GM23338 (cell line): ENCODE measurements around the gene CDCA5. TPM values are rescaled to one million over a fixed set of nuclear protein-coding genes. Genes with fewer than 3 reads are reported as not detected.

Experiments
- ATAC-seq: fragments of 200-7000 bp; cut with Tn5 transposase; 3 replicates; pipeline ENCODE4 v1.9.1; 2020
- DNase-seq: peaks from one replicate; pipeline ENCODE4 v3.0.0-alpha.2; 2015; ENCODE audit warnings: low spot score
- H2AFZ ChIP-seq: fragments of 200-600 bp; sonication (generic); 2 replicates; pipeline ENCODE4 v1.8.0; 2016; ENCODE audit warnings: antibody characterized with exemption, mild to moderate bottlenecking, moderate library complexity
- H3F3A ChIP-seq: fragments of 200-600 bp; sonication (generic); replicated peaks from 2 replicates; pipeline ENCODE4 v1.8.0; 2017; ENCODE audit warnings: antibody characterized with exemption, mixed run types, low read depth
- H3K27ac ChIP-seq: fragments of 200-600 bp; sonication (generic); 2 replicates; pipeline ENCODE4 v1.6.1; 2016; ENCODE audit warnings: low read depth
- H3K27me3 ChIP-seq: fragments of 200-600 bp; sonication (generic); 2 replicates; pipeline ENCODE4 v1.8.0; 2016; ENCODE audit warnings: mild to moderate bottlenecking, mixed run types, moderate library complexity; ENCODE audit not compliant: insufficient read depth
- H3K36me3 ChIP-seq: fragments of 200-600 bp; sonication (generic); 2 replicates; pipeline ENCODE4 v1.8.0; 2016; ENCODE audit warnings: mild to moderate bottlenecking; ENCODE audit not compliant: insufficient read depth
- H3K4me1 ChIP-seq: fragments of 200-600 bp; sonication (generic); 2 replicates; pipeline ENCODE4 v1.8.0; 2016; ENCODE audit warnings: mild to moderate bottlenecking, moderate library complexity; ENCODE audit not compliant: insufficient read depth
- H3K4me2 ChIP-seq: fragments of 200-600 bp; sonication (generic); 2 replicates; pipeline ENCODE4 v1.7.1; 2017; ENCODE audit warnings: mixed run types
- H3K4me3 ChIP-seq: fragments of 200-600 bp; sonication (generic); 2 replicates; pipeline ENCODE4 v1.6.1; 2016; ENCODE audit warnings: mixed run types
- H3K79me2 ChIP-seq: fragments of 200-600 bp; sonication (generic); replicated peaks from 2 replicates; pipeline ENCODE4 v1.8.0; 2017; ENCODE audit warnings: mild to moderate bottlenecking; ENCODE audit not compliant: insufficient read depth
- H3K9me2 ChIP-seq: fragments of 200-600 bp; sonication (generic); 2 replicates; pipeline ENCODE4 v1.8.0; 2017; ENCODE audit not compliant: insufficient read depth
- H4K20me1 ChIP-seq: fragments of 200-600 bp; sonication (generic); replicated peaks from 2 replicates; pipeline ENCODE4 v1.8.0; 2017; ENCODE audit warnings: mild to moderate bottlenecking; ENCODE audit not compliant: insufficient read depth
- H3K27ac Mint-ChIP-seq: 2 replicates; pipeline ENCODE4 v1.8.0; 2020; ENCODE audit warnings: inconsistent platforms, mild to moderate bottlenecking, moderate library complexity, mixed read lengths
- H3K27me3 Mint-ChIP-seq: 3 replicates; pipeline ENCODE4 v1.8.0; 2022; ENCODE audit warnings: low read depth, mild to moderate bottlenecking, moderate library complexity, mixed read lengths, inconsistent platforms; ENCODE audit not compliant: insufficient read depth, poor library complexity
- H3K36me3 Mint-ChIP-seq: 3 replicates; pipeline ENCODE4 v1.8.0; 2021; ENCODE audit warnings: low read depth, mild to moderate bottlenecking, inconsistent platforms, moderate library complexity, mixed read lengths
- H3K4me1 Mint-ChIP-seq: 3 replicates; pipeline ENCODE4 v1.8.0; 2020; ENCODE audit warnings: mild to moderate bottlenecking, inconsistent platforms, mixed read lengths
- H3K4me3 Mint-ChIP-seq: 3 replicates; pipeline ENCODE4 v1.8.0; 2021; ENCODE audit warnings: moderate library complexity, mild to moderate bottlenecking, inconsistent platforms, mixed read lengths
- H3K9me3 Mint-ChIP-seq: 3 replicates; pipeline ENCODE4 v1.8.0; 2020; ENCODE audit warnings: moderate library complexity, mild to moderate bottlenecking, inconsistent platforms, mixed read lengths
- CREB1 ChIP-seq: fragments of 250-450 bp; sonication (Bioruptor Pico); IDR thresholded peaks from 2 replicates; pipeline ENCODE4 v1.5.0; 2020; ENCODE audit warnings: low read depth, mild to moderate bottlenecking, moderate library complexity
- CTCF ChIP-seq, 2 experiments: fragments of 200-600 bp in 1 of 2; sonication (generic) in 1 of 2; conservative IDR thresholded peaks; 2 replicates each; pipeline versions ENCODE4 v1.5.1 to v1.6.1; 2016 to 2017; ENCODE audit warnings: antibody characterized with exemption in 2 of 2, low read depth in 2 of 2, mild to moderate bottlenecking in 2 of 2, moderate library complexity in 1 of 2
- EZH2 ChIP-seq: fragments of 200-600 bp; sonication (generic); IDR thresholded peaks from one replicate; pipeline ENCODE4 v1.8.0; 2017; ENCODE audit warnings: antibody characterized with exemption, mild to moderate bottlenecking, low read depth; ENCODE audit not compliant: unreplicated experiment
- EZH2phosphoT487 ChIP-seq: fragments of 200-600 bp; sonication (generic); IDR thresholded peaks from one replicate; pipeline ENCODE4 v1.8.1; 2018; ENCODE audit warnings: antibody characterized with exemption; ENCODE audit not compliant: unreplicated experiment
- JUNB ChIP-seq: IDR thresholded peaks from one replicate; pipeline ENCODE4 v1.6.1; 2016; ENCODE audit warnings: antibody characterized with exemption; ENCODE audit not compliant: unreplicated experiment
- NANOG ChIP-seq: IDR thresholded peaks from 2 replicates; pipeline ENCODE4 v1.6.1; 2016; ENCODE audit warnings: antibody characterized with exemption, borderline replicate concordance
- POLR2AphosphoS5 ChIP-seq: IDR thresholded peaks from 2 replicates; pipeline ENCODE4 v1.6.1; 2016; ENCODE audit warnings: antibody characterized with exemption, low read depth
- STAT1 ChIP-seq: IDR thresholded peaks from one replicate; pipeline ENCODE4 v1.6.1; 2016; ENCODE audit warnings: antibody characterized with exemption; ENCODE audit not compliant: unreplicated experiment
- ZNF114 ChIP-seq: fragments of 250-450 bp; sonication (Bioruptor Pico); IDR thresholded peaks from 2 replicates; pipeline ENCODE4 v1.5.0; 2020; ENCODE audit warnings: mild to moderate bottlenecking, moderate library complexity
- ZNF331 ChIP-seq: fragments of 250-450 bp; sonication (Bioruptor Pico); IDR thresholded peaks from 2 replicates; pipeline ENCODE4 v1.5.0; 2020; ENCODE audit warnings: low read depth, mild to moderate bottlenecking, moderate library complexity
- ZNF462 ChIP-seq: fragments of 250-450 bp; sonication (Bioruptor Pico); IDR thresholded peaks from 2 replicates; pipeline ENCODE4 v1.5.0; 2020; ENCODE audit warnings: mild to moderate bottlenecking, moderate library complexity
- polyA plus RNA-seq: library from polyadenylated mRNA; unstranded; fragments of >200 nt; fragmentation: Nextera tagmentation; extraction: Ambion mirVana; gene quantifications from 2 replicates; pipeline ENCODE4 v1.2.1, GENCODE V29; 2016
- total RNA-seq: library from RNA; depleted of rRNA; stranded (reverse); fragments of >200 nt; shearing (Covaris generic); gene quantifications from 2 replicates; pipeline ENCODE4 v1.2.3, GENCODE V29; 2014
- TF ChIP-seq, protein P1 (sequence below): IDR thresholded peaks from 2 replicates; pipeline ENCODE4 v1.6.1; 2016; ENCODE audit warnings: antibody characterized with exemption

CDCA5 gene
- total and polyA plus RNA-seq, 2 experiments from 2014 or later: 53.3 to 70.9 TPM

- Mint-ChIP-seq H3K4me3 (peak overlapping the region; percentile 96), H3K4me1 (peaks cover 28% of the 10 kb centered on the region), H3K36me3 (peaks cover 30% of the 10 kb centered on the region), H3K9me3 (peaks cover 2% of the 10 kb centered on the region; the same call in 2 of the 3 replicates), H3K27ac (peak overlapping the region; percentile 44; the same call in 1 of the 2 replicates), H3K27me3 (peaks cover 47% of the 10 kb centered on the region)
- no peak overlapping the region for H3K27ac ChIP-seq
- peaks cover 18% of the 10 kb centered on the region for H3F3A ChIP-seq
- no peaks in the 10 kb centered on the region for H3K27me3 ChIP-seq
- 0 out of 2 replicates have a peak overlapping the region, but pooled peaks have one; percentile 69 for H2AFZ ChIP-seq
- H4K20me1 ChIP-seq: peaks cover 5% of the 10 kb centered on the region; the same call in 1 of the 2 replicates
- TF ChIP-seq CTCF (conservative IDR thresholded peaks at IDR 0.05; ENCODE audit: low read depth in 2 of 2): no peak
- no peak for TF ChIP-seq ZNF114 (CRISPR knock-in tag)
- TF ChIP-seq, protein P1, sequence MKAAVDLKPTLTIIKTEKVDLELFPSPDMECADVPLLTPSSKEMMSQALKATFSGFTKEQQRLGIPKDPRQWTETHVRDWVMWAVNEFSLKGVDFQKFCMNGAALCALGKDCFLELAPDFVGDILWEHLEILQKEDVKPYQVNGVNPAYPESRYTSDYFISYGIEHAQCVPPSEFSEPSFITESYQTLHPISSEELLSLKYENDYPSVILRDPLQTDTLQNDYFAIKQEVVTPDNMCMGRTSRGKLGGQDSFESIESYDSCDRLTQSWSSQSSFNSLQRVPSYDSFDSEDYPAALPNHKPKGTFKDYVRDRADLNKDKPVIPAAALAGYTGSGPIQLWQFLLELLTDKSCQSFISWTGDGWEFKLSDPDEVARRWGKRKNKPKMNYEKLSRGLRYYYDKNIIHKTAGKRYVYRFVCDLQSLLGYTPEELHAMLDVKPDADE: no peak
- TF ChIP-seq JUNB: no peak
- no peak for TF ChIP-seq POLR2AphosphoS5
- TF ChIP-seq NANOG: no peak
- TF ChIP-seq ZNF462 (CRISPR knock-in tag): no peak
- TF ChIP-seq STAT1: no peak
- no peak for TF ChIP-seq EZH2phosphoT487
- no peak for TF ChIP-seq EZH2
- no peak for TF ChIP-seq CREB1 (CRISPR knock-in tag)
- TF ChIP-seq ZNF331: no peak
- DNase-seq (no peak), ATAC-seq (no peak)
- H3K36me3 ChIP-seq: no peaks in the 10 kb centered on the region
- H3K4me3 ChIP-seq: peak overlapping the region; percentile 99
- H3K4me1 ChIP-seq: peaks cover 13% of the 10 kb centered on the region
- no peaks in the 10 kb centered on the region for H3K9me2 ChIP-seq
- H3K4me2 ChIP-seq: peak overlapping the region; percentile 99
- H3K79me2 ChIP-seq: peaks cover 8% of the 10 kb centered on the region; the same call in 1 of the 2 replicates
These were observed 29.5 kb upstream of the CDCA5 start for GRCh38 chr11:65113361-65113756.
